ENCODE measurements around the gene GJD4. TPM values are rescaled to one million over a fixed set of nuclear protein-coding genes. Genes with fewer than 3 reads are reported as not detected.

GJD4 gene
- total and polyA plus RNA-seq, 10 of the 15 experiments (the other 5 are each of a cell fraction or from before 2014, with no cell fraction given), result not detected

DNA sequence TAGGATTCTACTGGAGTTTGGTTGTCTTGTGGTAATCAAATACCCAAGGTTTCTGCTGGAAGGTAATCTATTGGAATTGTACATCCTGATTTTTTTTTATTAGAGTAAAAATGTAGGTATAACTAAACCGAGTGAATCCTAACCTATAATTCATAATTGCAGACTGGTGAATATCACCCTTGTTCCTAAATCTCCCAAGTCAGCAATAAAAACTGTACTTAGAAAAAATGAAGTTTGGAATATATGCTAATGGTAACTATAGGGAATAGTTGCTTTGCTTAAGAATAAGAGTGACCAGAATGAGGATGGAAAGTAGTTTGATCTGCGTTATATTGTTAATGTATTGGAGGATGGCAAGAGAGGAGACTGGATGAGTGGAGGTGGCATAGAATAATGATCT lies 47.7 kb downstream of the GJD4 start:
- no TSS peak for BruUV-seq (replicated peaks)
- TF ChIP-seq WRNIP1 (IDR thresholded peaks at IDR 0.05; ENCODE audit: borderline replicate concordance, low read depth, low read length), result no peak
- no peak for TF ChIP-seq ATF7 (IDR thresholded peaks at IDR 0.05; ENCODE audit: low read depth)
- no peak for TF ChIP-seq BACH1 (IDR thresholded peaks at IDR 0.05; ENCODE audit: borderline replicate concordance)
- no peak for TF ChIP-seq EP300 (IDR thresholded peaks at IDR 0.05; ENCODE audit: borderline replicate concordance in 1 of 2, control insufficient read depth in 1 of 2, low read depth in 2 of 2, low read length in 2 of 2)
- TF ChIP-seq, protein P1, sequence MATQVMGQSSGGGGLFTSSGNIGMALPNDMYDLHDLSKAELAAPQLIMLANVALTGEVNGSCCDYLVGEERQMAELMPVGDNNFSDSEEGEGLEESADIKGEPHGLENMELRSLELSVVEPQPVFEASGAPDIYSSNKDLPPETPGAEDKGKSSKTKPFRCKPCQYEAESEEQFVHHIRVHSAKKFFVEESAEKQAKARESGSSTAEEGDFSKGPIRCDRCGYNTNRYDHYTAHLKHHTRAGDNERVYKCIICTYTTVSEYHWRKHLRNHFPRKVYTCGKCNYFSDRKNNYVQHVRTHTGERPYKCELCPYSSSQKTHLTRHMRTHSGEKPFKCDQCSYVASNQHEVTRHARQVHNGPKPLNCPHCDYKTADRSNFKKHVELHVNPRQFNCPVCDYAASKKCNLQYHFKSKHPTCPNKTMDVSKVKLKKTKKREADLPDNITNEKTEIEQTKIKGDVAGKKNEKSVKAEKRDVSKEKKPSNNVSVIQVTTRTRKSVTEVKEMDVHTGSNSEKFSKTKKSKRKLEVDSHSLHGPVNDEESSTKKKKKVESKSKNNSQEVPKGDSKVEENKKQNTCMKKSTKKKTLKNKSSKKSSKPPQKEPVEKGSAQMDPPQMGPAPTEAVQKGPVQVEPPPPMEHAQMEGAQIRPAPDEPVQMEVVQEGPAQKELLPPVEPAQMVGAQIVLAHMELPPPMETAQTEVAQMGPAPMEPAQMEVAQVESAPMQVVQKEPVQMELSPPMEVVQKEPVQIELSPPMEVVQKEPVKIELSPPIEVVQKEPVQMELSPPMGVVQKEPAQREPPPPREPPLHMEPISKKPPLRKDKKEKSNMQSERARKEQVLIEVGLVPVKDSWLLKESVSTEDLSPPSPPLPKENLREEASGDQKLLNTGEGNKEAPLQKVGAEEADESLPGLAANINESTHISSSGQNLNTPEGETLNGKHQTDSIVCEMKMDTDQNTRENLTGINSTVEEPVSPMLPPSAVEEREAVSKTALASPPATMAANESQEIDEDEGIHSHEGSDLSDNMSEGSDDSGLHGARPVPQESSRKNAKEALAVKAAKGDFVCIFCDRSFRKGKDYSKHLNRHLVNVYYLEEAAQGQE (IDR thresholded peaks at IDR 0.05; ENCODE audit: low read depth, low read length), result no peak
- TF ChIP-seq, protein P2, sequence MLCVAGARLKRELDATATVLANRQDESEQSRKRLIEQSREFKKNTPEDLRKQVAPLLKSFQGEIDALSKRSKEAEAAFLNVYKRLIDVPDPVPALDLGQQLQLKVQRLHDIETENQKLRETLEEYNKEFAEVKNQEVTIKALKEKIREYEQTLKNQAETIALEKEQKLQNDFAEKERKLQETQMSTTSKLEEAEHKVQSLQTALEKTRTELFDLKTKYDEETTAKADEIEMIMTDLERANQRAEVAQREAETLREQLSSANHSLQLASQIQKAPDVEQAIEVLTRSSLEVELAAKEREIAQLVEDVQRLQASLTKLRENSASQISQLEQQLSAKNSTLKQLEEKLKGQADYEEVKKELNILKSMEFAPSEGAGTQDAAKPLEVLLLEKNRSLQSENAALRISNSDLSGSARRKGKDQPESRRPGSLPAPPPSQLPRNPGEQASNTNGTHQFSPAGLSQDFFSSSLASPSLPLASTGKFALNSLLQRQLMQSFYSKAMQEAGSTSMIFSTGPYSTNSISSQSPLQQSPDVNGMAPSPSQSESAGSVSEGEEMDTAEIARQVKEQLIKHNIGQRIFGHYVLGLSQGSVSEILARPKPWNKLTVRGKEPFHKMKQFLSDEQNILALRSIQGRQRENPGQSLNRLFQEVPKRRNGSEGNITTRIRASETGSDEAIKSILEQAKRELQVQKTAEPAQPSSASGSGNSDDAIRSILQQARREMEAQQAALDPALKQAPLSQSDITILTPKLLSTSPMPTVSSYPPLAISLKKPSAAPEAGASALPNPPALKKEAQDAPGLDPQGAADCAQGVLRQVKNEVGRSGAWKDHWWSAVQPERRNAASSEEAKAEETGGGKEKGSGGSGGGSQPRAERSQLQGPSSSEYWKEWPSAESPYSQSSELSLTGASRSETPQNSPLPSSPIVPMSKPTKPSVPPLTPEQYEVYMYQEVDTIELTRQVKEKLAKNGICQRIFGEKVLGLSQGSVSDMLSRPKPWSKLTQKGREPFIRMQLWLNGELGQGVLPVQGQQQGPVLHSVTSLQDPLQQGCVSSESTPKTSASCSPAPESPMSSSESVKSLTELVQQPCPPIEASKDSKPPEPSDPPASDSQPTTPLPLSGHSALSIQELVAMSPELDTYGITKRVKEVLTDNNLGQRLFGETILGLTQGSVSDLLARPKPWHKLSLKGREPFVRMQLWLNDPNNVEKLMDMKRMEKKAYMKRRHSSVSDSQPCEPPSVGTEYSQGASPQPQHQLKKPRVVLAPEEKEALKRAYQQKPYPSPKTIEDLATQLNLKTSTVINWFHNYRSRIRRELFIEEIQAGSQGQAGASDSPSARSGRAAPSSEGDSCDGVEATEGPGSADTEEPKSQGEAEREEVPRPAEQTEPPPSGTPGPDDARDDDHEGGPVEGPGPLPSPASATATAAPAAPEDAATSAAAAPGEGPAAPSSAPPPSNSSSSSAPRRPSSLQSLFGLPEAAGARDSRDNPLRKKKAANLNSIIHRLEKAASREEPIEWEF (IDR thresholded peaks at IDR 0.05; ENCODE audit: insufficient replicate concordance, low read depth, low read length), result no peak
- TF ChIP-seq CHD2 (IDR thresholded peaks at IDR 0.05; ENCODE audit: borderline replicate concordance, low read depth, low read length), result no peak
- ChIA-PET POLR2A (no interaction called here), CTCF (no interaction called here), SMC1A (ENCODE audit: uncharacterized antibody, unreplicated experiment) (no interaction called here), RAD21 (ENCODE audit: unreplicated experiment) (no interaction called here)
- intact Hi-C loops (cut with micrococcal nuclease; ENCODE audit: unreplicated experiment) (no loop called here), in situ Hi-C loops (cut with MboI) (no loop called here)
- no peak overlapping the region for H3K27ac ChIP-seq (ENCODE audit: control insufficient read depth, insufficient read depth)
- H3K4me3 ChIP-seq, result no peak overlapping the region
- H3K4me1 ChIP-seq (ENCODE audit: control insufficient read depth, insufficient read depth, low read length), result no peaks in the 10 kb centered on the region
- H3K79me2 ChIP-seq (ENCODE audit: control insufficient read depth, insufficient read depth, low read length), result no peaks in the 10 kb centered on the region
- WGBS (ENCODE audit: insufficient coverage, insufficient replicate concordance, low lambda C conversion rate, missing lambda C conversion rate), result 38% methylated on average over 2 of the region's 2 CpGs
- H3K9ac ChIP-seq (ENCODE audit: control insufficient read depth, insufficient read depth, low read length), result no peak overlapping the region
- H3K9me3 ChIP-seq (replicated peaks; ENCODE audit: control insufficient read depth, insufficient read depth, low read length), result no peaks in the 10 kb centered on the region
- no peak for ATAC-seq
- no peaks in the 10 kb centered on the region for H3K36me3 ChIP-seq (ENCODE audit: control insufficient read depth in 2 of 2, insufficient read depth in 2 of 2, low read length in 1 of 2)
- H2AFZ ChIP-seq (ENCODE audit: control insufficient read depth, low read depth, low read length), result no peak overlapping the region
- no peaks in the 10 kb centered on the region for H3K27me3 ChIP-seq (replicated peaks in 1 of 2; ENCODE audit: control insufficient read depth in 2 of 2, insufficient read depth in 2 of 2, low read length in 1 of 2)
- no peaks in the 10 kb centered on the region for H4K20me1 ChIP-seq (ENCODE audit: control insufficient read depth, insufficient read depth)
- no peak overlapping the region for H3K4me2 ChIP-seq (ENCODE audit: control insufficient read depth, insufficient read depth)
- no peak for FAIRE-seq
- DNase-seq (ENCODE audit: low read depth, low spot score), result no peak
